Glutamatergic neuron (in vitro differentiated cells): ENCODE data around the gene CD6. TPM values are rescaled to one million over a fixed set of nuclear protein-coding genes. Genes with fewer than 3 reads are reported as not detected.

Source experiments
- DNase-seq: peaks from one replicate; pipeline ENCODE4 v3.0.0; 2022
- H3K27ac Mint-ChIP-seq: one replicate; pipeline ENCODE4 v1.8.0; 2020; ENCODE audit warnings: mild to moderate bottlenecking, mixed read lengths, inconsistent platforms; ENCODE audit not compliant: unreplicated experiment
- H3K27me3 Mint-ChIP-seq: one replicate; pipeline ENCODE4 v1.8.0; 2020; ENCODE audit warnings: mild to moderate bottlenecking, moderate library complexity, mixed read lengths, inconsistent platforms; ENCODE audit not compliant: unreplicated experiment
- H3K36me3 Mint-ChIP-seq: one replicate; pipeline ENCODE4 v1.8.0; 2020; ENCODE audit warnings: mild to moderate bottlenecking, mixed read lengths, inconsistent platforms; ENCODE audit not compliant: unreplicated experiment
- H3K4me1 Mint-ChIP-seq: one replicate; pipeline ENCODE4 v1.8.0; 2020; ENCODE audit warnings: mild to moderate bottlenecking, low read depth, mixed read lengths, inconsistent platforms; ENCODE audit not compliant: unreplicated experiment
- H3K4me3 Mint-ChIP-seq: one replicate; pipeline ENCODE4 v1.8.0; 2020; ENCODE audit warnings: mild to moderate bottlenecking, mixed read lengths, inconsistent platforms; ENCODE audit not compliant: unreplicated experiment
- H3K9me3 Mint-ChIP-seq: one replicate; pipeline ENCODE4 v1.8.0; 2020; ENCODE audit warnings: mild to moderate bottlenecking, moderate library complexity, mixed read lengths, inconsistent platforms; ENCODE audit not compliant: unreplicated experiment
- total RNA-seq: library from RNA; stranded (reverse); fragmentation: NEBNext Ultra II Directional; extraction: Animal tissue kit (Norgen Biotek cat#: 25700); gene quantifications from one replicate; pipeline ENCODE4 v1.2.1, GENCODE V29; 2021; ENCODE audit not compliant: unreplicated experiment
- TF ChIP-seq, protein P1 (sequence below): fragments of 200-600 bp; sonication (generic); IDR thresholded peaks from one replicate; pipeline ENCODE4 v1.5.0; 2021; ENCODE audit not compliant: partially characterized antibody, unreplicated experiment

CD6 gene
- total RNA-seq, 1 donor from 2014 or later, result not detected

DNA sequence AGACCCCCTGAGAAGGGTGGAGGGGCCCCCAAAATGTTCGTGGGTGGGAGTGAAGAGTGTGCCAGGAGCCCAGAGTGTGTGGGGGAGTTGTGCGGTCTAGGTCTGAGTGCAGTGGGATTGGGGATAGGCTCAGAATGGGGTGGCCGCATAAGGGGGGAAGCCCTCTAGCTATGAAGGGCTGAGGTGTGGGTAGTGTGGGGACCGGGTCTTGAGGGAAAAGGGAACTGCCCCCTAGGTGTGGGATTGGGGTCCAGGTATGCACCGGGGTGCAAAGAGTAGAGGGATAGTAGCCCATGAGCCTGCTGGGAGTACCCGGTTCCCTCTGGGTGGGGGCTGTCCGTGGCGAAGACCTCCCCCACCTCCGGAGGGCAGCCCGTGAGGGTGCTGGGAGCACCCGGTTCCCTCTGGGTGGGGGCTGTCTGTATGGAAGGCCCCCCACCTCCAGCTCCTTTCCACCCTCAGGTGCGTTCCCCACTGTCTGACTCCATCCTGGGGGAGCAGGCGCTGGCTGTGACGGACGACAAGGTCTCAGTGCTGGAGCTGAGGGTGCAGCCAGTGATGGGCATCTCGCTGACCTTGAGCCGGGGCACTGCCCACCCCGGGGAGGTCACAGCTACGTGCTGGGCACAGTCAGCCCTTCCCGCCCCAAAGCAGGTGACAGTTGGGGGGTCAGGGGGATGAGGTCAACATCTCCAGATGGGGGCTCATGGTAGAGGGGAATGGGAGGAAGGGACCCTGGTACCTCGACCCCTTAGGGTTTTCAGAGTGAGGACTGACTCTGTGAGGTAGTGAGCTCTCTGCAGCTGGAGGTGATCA lies 36.5 kb upstream of the CD6 start:
- Mint-ChIP-seq H3K27ac (no peak overlapping the region), H3K4me1 (peaks cover 5% of the 10 kb centered on the region), H3K27me3 (peaks cover 19% of the 10 kb centered on the region), H3K4me3 (no peak overlapping the region), H3K36me3 (no peaks in the 10 kb centered on the region), H3K9me3 (peaks cover 21% of the 10 kb centered on the region)
- no peak for DNase-seq
- TF ChIP-seq, protein P1, sequence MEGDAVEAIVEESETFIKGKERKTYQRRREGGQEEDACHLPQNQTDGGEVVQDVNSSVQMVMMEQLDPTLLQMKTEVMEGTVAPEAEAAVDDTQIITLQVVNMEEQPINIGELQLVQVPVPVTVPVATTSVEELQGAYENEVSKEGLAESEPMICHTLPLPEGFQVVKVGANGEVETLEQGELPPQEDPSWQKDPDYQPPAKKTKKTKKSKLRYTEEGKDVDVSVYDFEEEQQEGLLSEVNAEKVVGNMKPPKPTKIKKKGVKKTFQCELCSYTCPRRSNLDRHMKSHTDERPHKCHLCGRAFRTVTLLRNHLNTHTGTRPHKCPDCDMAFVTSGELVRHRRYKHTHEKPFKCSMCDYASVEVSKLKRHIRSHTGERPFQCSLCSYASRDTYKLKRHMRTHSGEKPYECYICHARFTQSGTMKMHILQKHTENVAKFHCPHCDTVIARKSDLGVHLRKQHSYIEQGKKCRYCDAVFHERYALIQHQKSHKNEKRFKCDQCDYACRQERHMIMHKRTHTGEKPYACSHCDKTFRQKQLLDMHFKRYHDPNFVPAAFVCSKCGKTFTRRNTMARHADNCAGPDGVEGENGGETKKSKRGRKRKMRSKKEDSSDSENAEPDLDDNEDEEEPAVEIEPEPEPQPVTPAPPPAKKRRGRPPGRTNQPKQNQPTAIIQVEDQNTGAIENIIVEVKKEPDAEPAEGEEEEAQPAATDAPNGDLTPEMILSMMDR, result no peak

DNA sequence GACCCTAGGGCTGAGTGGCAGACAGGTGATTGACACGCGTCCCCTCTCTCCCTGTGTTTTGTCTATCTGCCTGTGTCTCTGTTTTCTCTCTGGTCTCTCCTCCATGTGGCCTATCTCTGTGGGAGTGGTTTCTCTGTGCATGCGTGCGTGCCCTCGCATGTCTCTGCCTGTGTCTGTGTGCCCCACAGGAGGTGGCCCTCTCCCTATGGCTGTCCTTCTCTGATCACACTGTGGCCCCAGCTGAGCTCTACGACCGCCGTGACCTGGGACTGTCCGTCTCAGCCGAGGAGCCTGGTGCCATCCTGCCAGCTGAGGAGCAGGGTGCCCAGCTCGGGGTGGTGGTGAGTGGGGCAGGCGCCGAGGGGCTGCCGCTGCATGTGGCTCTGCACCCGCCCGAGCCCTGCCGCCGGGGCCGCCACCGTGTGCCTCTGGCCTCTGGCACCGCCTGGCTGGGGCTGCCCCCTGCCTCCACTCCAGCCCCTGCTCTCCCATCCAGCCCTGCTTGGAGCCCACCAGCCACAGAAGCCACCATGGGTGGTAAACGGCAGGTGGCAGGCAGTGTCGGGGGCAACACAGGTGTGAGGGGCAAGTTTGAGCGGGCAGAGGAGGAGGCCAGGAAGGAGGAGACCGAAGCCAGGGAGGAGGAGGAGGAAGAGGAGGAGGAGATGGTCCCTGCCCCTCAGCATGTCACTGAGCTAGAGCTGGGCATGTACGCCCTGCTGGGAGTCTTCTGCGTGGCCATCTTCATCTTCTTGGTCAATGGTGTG lies 35.6 kb upstream of the CD6 start:
- Mint-ChIP-seq H3K27me3 (peaks cover 23% of the 10 kb centered on the region), H3K4me3 (no peak overlapping the region), H3K36me3 (no peaks in the 10 kb centered on the region), H3K4me1 (peaks cover 5% of the 10 kb centered on the region), H3K9me3 (peaks cover 24% of the 10 kb centered on the region), H3K27ac (no peak overlapping the region)
- TF ChIP-seq, protein P1, result no peak
- DNase-seq, result no peak

DNA sequence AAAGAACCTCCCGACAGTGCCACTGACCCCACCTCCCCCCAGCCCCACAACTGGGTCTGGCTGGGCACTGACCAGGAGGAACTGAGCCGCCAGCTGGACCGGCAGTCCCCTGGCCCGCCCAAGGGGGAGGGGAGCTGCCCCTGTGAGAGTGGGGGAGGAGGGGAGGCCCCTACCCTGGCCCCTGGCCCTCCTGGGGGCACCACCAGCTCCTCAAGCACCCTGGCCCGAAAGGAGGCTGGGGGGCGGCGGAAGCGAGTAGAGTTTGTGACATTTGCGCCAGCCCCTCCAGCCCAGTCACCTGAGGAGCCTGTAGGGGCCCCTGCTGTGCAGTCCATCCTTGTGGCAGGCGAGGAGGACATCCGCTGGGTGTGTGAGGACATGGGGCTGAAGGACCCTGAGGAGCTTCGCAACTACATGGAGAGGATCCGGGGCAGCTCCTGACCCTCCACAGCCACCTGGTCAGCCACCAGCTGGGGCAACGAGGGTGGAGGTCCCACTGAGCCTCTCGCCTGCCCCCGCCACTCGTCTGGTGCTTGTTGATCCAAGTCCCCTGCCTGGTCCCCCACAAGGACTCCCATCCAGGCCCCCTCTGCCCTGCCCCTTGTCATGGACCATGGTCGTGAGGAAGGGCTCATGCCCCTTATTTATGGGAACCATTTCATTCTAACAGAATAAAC lies 34.9 kb upstream of the CD6 start:
- H3K9me3 Mint-ChIP-seq, result peaks cover 25% of the 10 kb centered on the region
- peaks cover 9% of the 10 kb centered on the region for H3K4me1 Mint-ChIP-seq
- H3K27me3 Mint-ChIP-seq, result peaks cover 29% of the 10 kb centered on the region
- TF ChIP-seq, protein P1, result no peak
- no peak for DNase-seq
- H3K36me3 Mint-ChIP-seq, result no peaks in the 10 kb centered on the region
- H3K27ac Mint-ChIP-seq, result no peak overlapping the region
- no peak overlapping the region for H3K4me3 Mint-ChIP-seq

DNA sequence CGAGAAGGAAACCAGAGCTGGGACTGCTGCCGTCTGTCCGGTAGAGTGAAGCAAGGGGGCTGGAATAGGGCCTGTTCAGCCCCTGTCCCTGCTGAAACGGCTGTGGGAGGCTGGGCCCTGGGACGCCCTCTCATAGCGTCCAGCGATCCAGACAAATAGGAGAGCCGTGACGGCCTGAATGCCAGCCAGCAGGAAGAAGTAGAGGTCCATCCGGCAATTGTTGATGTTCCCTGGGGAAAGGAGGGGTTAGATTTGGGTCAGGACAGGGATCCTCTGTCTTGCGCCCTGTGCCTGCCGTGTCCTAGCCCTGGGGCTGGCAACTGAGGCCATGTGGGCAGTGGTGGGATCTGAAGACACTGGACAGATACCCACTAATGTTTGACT lies 34.3 kb upstream of the CD6 start:
- TF ChIP-seq, protein P1, result no peak
- H3K9me3 Mint-ChIP-seq, result peaks cover 25% of the 10 kb centered on the region
- H3K4me1 Mint-ChIP-seq, result peaks cover 14% of the 10 kb centered on the region
- H3K27me3 Mint-ChIP-seq, result peaks cover 29% of the 10 kb centered on the region
- no peak overlapping the region for H3K4me3 Mint-ChIP-seq
- H3K36me3 Mint-ChIP-seq, result no peaks in the 10 kb centered on the region
- no peak for DNase-seq
- H3K27ac Mint-ChIP-seq, result no peak overlapping the region

DNA sequence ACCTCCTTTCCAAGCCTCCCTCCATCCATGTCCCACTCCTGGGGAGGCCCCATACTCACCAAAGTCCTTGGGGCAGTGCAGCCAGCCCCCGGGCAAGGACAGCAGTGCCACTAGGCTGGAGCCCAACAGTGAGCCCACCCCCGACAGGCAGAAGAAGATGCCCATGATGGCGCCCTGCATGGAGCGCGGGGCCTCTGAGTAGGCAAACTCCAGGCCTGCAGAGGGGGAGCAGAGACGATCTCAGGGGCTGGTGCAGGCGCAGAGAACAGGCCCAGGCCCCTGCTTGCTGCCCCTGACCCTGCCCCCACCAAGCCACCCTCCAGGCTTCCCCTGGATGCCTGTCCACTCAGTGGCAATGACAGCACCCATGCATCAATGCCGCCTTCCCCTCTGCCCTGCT lies 33.7 kb upstream of the CD6 start:
- H3K4me3 Mint-ChIP-seq, result no peak overlapping the region
- peaks cover 25% of the 10 kb centered on the region for H3K9me3 Mint-ChIP-seq
- H3K4me1 Mint-ChIP-seq, result peaks cover 21% of the 10 kb centered on the region
- peaks cover 31% of the 10 kb centered on the region for H3K27me3 Mint-ChIP-seq
- H3K36me3 Mint-ChIP-seq, result no peaks in the 10 kb centered on the region
- TF ChIP-seq, protein P1, result no peak
- DNase-seq, result no peak
- no peak overlapping the region for H3K27ac Mint-ChIP-seq
